Measurements from ENCODE around the gene CCDC188.

DNA sequence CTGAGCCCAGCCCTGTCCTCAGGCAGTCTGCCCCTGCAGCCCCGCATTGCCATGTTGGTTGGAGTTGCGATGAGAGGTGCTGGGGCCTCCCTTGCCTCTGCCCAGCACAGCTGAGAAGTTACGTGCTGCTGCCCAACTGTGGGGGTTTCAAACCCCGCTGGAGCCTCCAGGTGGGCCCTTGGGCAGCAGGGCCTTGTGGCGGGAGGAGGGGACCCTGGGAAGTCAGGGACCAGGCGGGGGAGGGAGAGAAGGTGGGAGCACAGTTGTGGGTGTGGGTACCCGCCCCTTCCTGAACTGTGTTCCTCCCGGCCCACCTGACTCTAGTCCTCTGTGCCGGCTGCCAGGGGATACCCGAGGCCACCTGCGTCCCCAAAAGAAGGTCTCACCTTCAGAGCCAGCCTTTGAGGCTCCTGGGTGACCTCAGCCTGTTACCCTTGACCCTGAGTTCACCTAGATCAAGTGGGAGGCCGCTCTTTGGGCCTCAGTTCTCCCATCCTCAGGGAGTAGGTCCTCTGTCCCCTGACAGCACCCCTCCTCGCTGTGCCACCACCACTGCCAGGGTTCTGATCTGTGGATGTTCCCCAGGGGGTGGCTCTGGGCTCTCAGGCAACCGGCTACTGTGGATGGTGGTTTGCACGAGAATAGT, 7.7 kb upstream of the CCDC188 start:
- TF ChIP-seq GATA2 (IDR thresholded peaks at IDR 0.05; ENCODE audit: low read depth, low read length) = no peak
- TF ChIP-seq GATA3 (IDR thresholded peaks at IDR 0.05; ENCODE audit: low read depth, low read length) = no peak
